WERI-Rb-1 (cell line): ENCODE data around the gene GHRHR.

ENCODE experiments used
- DNase-seq: peaks from one replicate; pipeline ENCODE4 v3.0.0-alpha.2; 2020
- H3K27ac ChIP-seq: fragments of 250-450 bp; sonication (Bioruptor Pico); 2 replicates; pipeline ENCODE4 v1.5.1; 2020; ENCODE audit warnings: mild to moderate bottlenecking, moderate library complexity
- H3K27me3 ChIP-seq: fragments of 250-450 bp; sonication (Bioruptor Pico); 2 replicates; pipeline ENCODE4 v1.5.1; 2021; ENCODE audit warnings: mild to moderate bottlenecking, low read depth, moderate library complexity; ENCODE audit not compliant: insufficient read depth, severe bottlenecking
- H3K36me3 ChIP-seq: fragments of 250-450 bp; sonication (Bioruptor Pico); 2 replicates; pipeline ENCODE4 v1.5.1; 2020; ENCODE audit warnings: mild to moderate bottlenecking, moderate library complexity
- H3K4me3 ChIP-seq: 2 replicates; pipeline ENCODE4 v1.5.1; 2011; ENCODE audit warnings: low read depth, mild to moderate bottlenecking, control low read depth, low read length
- H3K9me3 ChIP-seq: fragments of 250-450 bp; sonication (Bioruptor Pico); 2 replicates; pipeline ENCODE4 v1.5.1; 2021; ENCODE audit warnings: mild to moderate bottlenecking, moderate library complexity; ENCODE audit not compliant: severe bottlenecking
- TF ChIP-seq, protein P1 (sequence below): IDR thresholded peaks from 2 replicates; pipeline ENCODE4 v1.5.1; 2011; ENCODE audit warnings: low read depth, mild to moderate bottlenecking, control low read depth, inconsistent platforms, low read length

GHRHR gene

DNA sequence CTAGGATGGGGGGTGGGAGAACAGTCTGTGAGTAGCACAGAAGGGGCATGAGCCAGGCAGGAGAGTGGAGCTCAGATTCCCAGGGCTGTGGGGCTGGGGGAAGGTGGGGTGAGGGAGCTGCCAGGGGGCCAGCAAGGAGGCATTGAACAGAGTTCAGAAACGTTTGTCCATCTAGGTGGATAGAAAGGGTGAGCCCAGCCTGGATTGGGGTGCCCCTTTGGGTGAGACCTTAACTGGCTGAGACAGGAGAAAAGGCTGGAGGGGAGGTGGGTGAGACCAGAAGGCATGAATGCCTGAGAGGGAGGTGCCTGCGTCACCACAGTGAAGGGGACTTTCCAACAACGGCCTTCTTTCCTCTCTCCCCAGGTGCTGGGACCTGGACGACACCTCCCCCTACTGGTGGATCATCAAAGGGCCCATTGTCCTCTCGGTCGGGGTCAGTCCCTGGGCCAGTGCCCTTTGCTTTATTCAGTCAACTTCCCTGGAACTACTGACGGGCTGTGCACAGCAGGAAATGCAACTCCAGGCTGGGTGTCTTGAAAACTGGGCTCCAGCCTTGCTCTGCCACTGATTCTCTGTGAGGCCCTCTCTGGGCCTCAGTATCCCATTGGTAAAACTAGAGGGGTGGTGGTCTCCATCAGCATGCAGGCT lies 11.0 kb downstream of the GHRHR start:
- DNase-seq, result peak; percentile 81
- TF ChIP-seq, protein P1, sequence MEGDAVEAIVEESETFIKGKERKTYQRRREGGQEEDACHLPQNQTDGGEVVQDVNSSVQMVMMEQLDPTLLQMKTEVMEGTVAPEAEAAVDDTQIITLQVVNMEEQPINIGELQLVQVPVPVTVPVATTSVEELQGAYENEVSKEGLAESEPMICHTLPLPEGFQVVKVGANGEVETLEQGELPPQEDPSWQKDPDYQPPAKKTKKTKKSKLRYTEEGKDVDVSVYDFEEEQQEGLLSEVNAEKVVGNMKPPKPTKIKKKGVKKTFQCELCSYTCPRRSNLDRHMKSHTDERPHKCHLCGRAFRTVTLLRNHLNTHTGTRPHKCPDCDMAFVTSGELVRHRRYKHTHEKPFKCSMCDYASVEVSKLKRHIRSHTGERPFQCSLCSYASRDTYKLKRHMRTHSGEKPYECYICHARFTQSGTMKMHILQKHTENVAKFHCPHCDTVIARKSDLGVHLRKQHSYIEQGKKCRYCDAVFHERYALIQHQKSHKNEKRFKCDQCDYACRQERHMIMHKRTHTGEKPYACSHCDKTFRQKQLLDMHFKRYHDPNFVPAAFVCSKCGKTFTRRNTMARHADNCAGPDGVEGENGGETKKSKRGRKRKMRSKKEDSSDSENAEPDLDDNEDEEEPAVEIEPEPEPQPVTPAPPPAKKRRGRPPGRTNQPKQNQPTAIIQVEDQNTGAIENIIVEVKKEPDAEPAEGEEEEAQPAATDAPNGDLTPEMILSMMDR, result peak; percentile 97
- H3K27me3 ChIP-seq, result no peaks in the 10 kb centered on the region
- H3K27ac ChIP-seq, result no peak overlapping the region; the same call in 1 of the 2 replicates
- no peaks in the 10 kb centered on the region for H3K36me3 ChIP-seq
- no peaks in the 10 kb centered on the region for H3K9me3 ChIP-seq
- no peak overlapping the region for H3K4me3 ChIP-seq

DNA sequence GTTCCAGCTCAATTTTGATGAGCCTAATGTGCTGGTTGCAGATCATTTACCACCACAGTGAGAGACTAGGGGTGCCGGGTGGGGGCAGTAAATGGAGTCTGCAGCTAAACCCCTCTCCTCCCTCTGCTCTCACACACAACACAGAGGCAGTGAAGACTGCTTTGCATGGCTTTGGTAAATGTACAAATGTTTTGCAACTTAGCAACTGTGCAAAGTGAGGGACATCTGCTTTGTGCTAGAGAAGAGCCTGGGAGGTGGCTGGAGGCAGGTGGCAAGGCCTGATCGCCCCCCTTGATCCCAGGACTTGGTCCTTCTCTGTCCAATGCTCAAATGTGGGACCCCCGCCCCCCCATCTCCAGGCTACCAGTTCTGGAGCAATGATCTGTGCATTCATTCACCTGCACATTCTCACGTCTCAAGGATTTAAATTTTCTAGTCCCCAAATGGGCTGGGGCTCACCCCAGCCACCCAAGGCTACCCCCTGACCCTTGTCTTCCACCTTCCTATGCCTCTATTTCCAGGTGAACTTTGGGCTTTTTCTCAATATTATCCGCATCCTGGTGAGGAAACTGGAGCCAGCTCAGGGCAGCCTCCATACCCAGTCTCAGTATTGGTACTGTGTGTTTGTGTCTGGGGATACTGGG lies 11.6 kb downstream of the GHRHR start:
- Histone ChIP-seq H3K27me3 (no peaks in the 10 kb centered on the region), H3K9me3 (no peaks in the 10 kb centered on the region)
- no peak for DNase-seq

DNA sequence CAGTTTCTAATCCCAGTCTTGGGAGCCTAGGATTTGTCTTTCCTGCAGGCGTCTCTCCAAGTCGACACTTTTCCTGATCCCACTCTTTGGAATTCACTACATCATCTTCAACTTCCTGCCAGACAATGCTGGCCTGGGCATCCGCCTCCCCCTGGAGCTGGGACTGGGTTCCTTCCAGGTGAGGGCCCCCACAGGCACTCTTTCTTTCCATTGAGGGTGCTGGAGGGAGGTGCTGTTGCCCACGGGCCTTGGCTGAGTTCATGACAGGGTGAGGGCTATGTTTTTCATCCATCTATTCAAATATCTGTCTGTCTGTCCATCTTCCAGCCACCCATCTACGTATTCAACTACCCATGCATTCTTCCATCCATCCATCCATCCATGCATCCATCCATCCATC lies 12.6 kb downstream of the GHRHR start:
- Histone ChIP-seq H3K27ac (no peak overlapping the region), H3K9me3 (no peaks in the 10 kb centered on the region), H3K36me3 (no peaks in the 10 kb centered on the region), H3K27me3 (no peaks in the 10 kb centered on the region), H3K4me3 (no peak overlapping the region)
- TF ChIP-seq, protein P1, result no peak
- no peak for DNase-seq

More for the DNA sequence above, 11.6 kb downstream of the GHRHR start:
- no peaks in the 10 kb centered on the region for H3K36me3 ChIP-seq
- H3K27ac ChIP-seq, result no peak overlapping the region
- H3K4me3 ChIP-seq, result no peak overlapping the region
- TF ChIP-seq, protein P1, result no peak

DNA sequence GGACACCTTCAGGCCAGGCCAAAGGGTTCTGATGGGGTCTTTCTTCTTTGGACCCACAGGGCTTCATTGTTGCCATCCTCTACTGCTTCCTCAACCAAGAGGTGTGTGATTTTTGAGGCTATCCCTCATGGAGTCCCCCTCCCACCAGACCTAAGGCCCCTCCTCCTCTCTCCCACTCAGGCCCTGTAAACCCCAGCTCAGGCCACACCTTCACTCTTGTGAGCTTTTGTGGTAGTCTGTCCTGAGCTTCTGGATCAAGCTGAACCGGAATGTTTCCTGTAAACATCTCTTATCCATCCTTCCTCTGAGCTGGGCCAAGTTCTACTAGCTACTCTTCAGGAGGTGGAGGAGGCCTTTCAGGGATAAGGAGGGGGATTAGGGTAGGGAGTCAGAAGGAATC lies 13.5 kb downstream of the GHRHR start:
- Histone ChIP-seq H3K27me3 (no peaks in the 10 kb centered on the region), H3K36me3 (no peaks in the 10 kb centered on the region), H3K9me3 (no peaks in the 10 kb centered on the region), H3K27ac (no peak overlapping the region), H3K4me3 (no peak overlapping the region)
- TF ChIP-seq, protein P1, result no peak
- no peak for DNase-seq

DNA sequence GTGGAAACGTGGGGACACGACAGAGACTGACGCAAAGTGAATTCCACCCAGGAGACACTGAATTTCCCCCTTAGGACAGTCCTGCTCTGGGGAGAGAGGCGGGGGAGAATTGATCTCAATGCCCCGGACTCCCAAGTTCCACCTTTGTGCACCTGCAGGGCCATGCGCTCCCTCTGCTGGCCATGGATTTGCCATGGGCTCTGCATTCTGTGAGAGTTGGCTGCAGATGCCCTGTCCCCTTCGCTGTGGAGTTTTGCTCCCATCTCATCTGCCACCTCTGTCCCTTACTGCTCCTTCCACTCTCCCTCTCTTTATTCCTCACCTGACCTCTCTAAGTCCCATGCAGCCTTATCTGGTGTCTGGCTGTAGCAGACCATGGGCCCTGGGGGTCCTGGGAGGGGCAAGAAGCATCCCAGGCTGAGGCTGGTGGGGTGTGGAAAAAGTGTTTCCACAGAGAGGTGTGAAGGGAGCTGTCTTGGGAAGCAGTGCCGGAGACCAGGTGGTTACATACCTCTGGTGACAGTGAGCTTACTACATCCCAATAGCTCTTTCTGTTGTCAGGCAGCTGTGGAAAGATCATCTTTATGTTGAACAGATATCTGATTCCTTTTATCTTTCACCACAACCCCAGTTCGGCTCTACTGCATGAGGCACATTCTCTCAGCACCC lies 14.3 kb downstream of the GHRHR start:
- Histone ChIP-seq H3K27me3 (no peaks in the 10 kb centered on the region), H3K27ac (no peak overlapping the region), H3K4me3 (no peak overlapping the region), H3K9me3 (no peaks in the 10 kb centered on the region), H3K36me3 (no peaks in the 10 kb centered on the region)
- TF ChIP-seq, protein P1, result peak; percentile 93
- peak; percentile 79 for DNase-seq
